ENCODE measurements around the gene ADGRA1.

ADGRA1 gene

GRCh38 chr10:133177380-133178157 is 89.8 kb downstream of the ADGRA1 start:
- H4K20me1 ChIP-seq (ENCODE audit: insufficient read depth, low read length): no peaks in the 10 kb centered on the region
- no peaks in the 10 kb centered on the region for H3K4me1 ChIP-seq (ENCODE audit: low read length)
- H3K4me2 ChIP-seq (ENCODE audit: low read depth, low read length): no peak overlapping the region
- no peaks in the 10 kb centered on the region for H3K9me3 ChIP-seq (replicated peaks; ENCODE audit: insufficient read depth, low read length)
- no peaks in the 10 kb centered on the region for H3K79me2 ChIP-seq (ENCODE audit: low read length)
- H3K36me3 ChIP-seq (replicated peaks; ENCODE audit: insufficient read depth, low read length): no peaks in the 10 kb centered on the region
- no peak for TF ChIP-seq EZH2phosphoT487 (IDR thresholded peaks at IDR 0.05; ENCODE audit: low read length)
- TF ChIP-seq EZH2 (optimal IDR thresholded peaks at IDR 0.05; ENCODE audit: low read depth, low read length): no peak
- TF ChIP-seq, protein P1, sequence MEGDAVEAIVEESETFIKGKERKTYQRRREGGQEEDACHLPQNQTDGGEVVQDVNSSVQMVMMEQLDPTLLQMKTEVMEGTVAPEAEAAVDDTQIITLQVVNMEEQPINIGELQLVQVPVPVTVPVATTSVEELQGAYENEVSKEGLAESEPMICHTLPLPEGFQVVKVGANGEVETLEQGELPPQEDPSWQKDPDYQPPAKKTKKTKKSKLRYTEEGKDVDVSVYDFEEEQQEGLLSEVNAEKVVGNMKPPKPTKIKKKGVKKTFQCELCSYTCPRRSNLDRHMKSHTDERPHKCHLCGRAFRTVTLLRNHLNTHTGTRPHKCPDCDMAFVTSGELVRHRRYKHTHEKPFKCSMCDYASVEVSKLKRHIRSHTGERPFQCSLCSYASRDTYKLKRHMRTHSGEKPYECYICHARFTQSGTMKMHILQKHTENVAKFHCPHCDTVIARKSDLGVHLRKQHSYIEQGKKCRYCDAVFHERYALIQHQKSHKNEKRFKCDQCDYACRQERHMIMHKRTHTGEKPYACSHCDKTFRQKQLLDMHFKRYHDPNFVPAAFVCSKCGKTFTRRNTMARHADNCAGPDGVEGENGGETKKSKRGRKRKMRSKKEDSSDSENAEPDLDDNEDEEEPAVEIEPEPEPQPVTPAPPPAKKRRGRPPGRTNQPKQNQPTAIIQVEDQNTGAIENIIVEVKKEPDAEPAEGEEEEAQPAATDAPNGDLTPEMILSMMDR (IDR thresholded peaks at IDR 0.05; ENCODE audit: low read length): no peak
- no peak overlapping the region for H2AFZ ChIP-seq (ENCODE audit: low read length)
- H3K27me3 ChIP-seq (replicated peaks; ENCODE audit: insufficient read depth, low read length): peaks cover 43% of the 10 kb centered on the region
- H3K4me3 ChIP-seq (ENCODE audit: low read length): no peak overlapping the region
- H3K27ac ChIP-seq (ENCODE audit: low read length): no peak overlapping the region
- no peaks in the 10 kb centered on the region for H3F3A ChIP-seq (ENCODE audit: insufficient read depth, low read length)
- no peak overlapping the region for H3K9ac ChIP-seq (ENCODE audit: low read length)
- DNase-seq: no peak
- no peaks in the 10 kb centered on the region for H3K9me2 ChIP-seq (replicated peaks; ENCODE audit: insufficient read depth, low read length)

- no peaks in the 10 kb centered on the region for H4K20me1 ChIP-seq (ENCODE audit: insufficient read depth, low read length)
- H2AFZ ChIP-seq (ENCODE audit: low read length): no peak overlapping the region
- no peak overlapping the region for H3K4me3 ChIP-seq (ENCODE audit: low read length)
- no peaks in the 10 kb centered on the region for H3F3A ChIP-seq (ENCODE audit: insufficient read depth, low read length)
- DNase-seq: no peak
- no peak overlapping the region for H3K9ac ChIP-seq (ENCODE audit: low read length)
- no peaks in the 10 kb centered on the region for H3K36me3 ChIP-seq (replicated peaks; ENCODE audit: insufficient read depth, low read length)
- TF ChIP-seq EZH2phosphoT487 (IDR thresholded peaks at IDR 0.05; ENCODE audit: low read length): no peak
- TF ChIP-seq, protein P1 (IDR thresholded peaks at IDR 0.05; ENCODE audit: low read length): no peak
- TF ChIP-seq EZH2 (optimal IDR thresholded peaks at IDR 0.05; ENCODE audit: low read depth, low read length): no peak
- H3K27me3 ChIP-seq (replicated peaks; ENCODE audit: insufficient read depth, low read length): peaks cover 33% of the 10 kb centered on the region
- H3K4me1 ChIP-seq (ENCODE audit: low read length): no peaks in the 10 kb centered on the region
- no peak overlapping the region for H3K27ac ChIP-seq (ENCODE audit: low read length)
- H3K9me2 ChIP-seq (replicated peaks; ENCODE audit: insufficient read depth, low read length): no peaks in the 10 kb centered on the region
- H3K79me2 ChIP-seq (ENCODE audit: low read length): no peaks in the 10 kb centered on the region
- no peaks in the 10 kb centered on the region for H3K9me3 ChIP-seq (replicated peaks; ENCODE audit: insufficient read depth, low read length)
- no peak overlapping the region for H3K4me2 ChIP-seq (ENCODE audit: low read depth, low read length)
These were observed 90.8 kb downstream of the ADGRA1 start for GRCh38 chr10:133178357-133179127.

DNA sequence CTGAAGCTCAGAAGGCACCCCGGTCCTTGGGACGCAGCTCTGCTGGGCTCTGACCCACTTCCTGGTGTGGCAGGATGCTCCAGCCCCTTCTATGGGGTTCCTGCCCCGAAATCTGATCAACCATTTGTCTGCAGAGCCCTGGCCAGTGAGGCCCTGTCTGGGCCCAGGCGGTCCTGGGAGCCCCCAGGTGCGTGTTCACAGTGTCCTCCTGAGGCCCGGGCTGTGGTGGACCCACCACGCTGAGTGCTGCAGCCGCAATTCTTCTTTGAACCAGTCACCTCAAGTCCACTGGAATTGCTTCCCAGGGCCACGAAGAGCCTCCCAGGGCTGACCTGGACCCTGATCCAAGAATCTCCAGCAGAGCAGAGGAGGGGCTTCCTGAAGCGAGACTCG is 91.4 kb downstream of the ADGRA1 start:
- Histone ChIP-seq H3K79me2 (ENCODE audit: low read length) (no peaks in the 10 kb centered on the region), H3K4me3 (ENCODE audit: low read length) (no peak overlapping the region), H3K9me3 (replicated peaks; ENCODE audit: insufficient read depth, low read length) (no peaks in the 10 kb centered on the region), H3K4me2 (ENCODE audit: low read depth, low read length) (no peak overlapping the region), H3K4me1 (ENCODE audit: low read length) (no peaks in the 10 kb centered on the region), H3K36me3 (replicated peaks; ENCODE audit: insufficient read depth, low read length) (no peaks in the 10 kb centered on the region), H3K9ac (ENCODE audit: low read length) (no peak overlapping the region), H3K27ac (ENCODE audit: low read length) (no peak overlapping the region), H3F3A (ENCODE audit: insufficient read depth, low read length) (no peaks in the 10 kb centered on the region), H4K20me1 (ENCODE audit: insufficient read depth, low read length) (no peaks in the 10 kb centered on the region), H2AFZ (ENCODE audit: low read length) (no peak overlapping the region), H3K9me2 (replicated peaks; ENCODE audit: insufficient read depth, low read length) (no peaks in the 10 kb centered on the region), H3K27me3 (replicated peaks; ENCODE audit: insufficient read depth, low read length) (peaks cover 28% of the 10 kb centered on the region)
- DNase-seq: no peak
- TF ChIP-seq EZH2 (optimal IDR thresholded peaks at IDR 0.05; ENCODE audit: low read depth, low read length) (no peak), EZH2phosphoT487 (IDR thresholded peaks at IDR 0.05; ENCODE audit: low read length) (no peak)
- TF ChIP-seq, protein P1 (IDR thresholded peaks at IDR 0.05; ENCODE audit: low read length): no peak

Data from MM.1S (cell line).